B cell (primary cell): ENCODE measurements around the gene FAM83B. TPM values are rescaled to one million over a fixed set of nuclear protein-coding genes. Genes with fewer than 3 reads are reported as not detected.

Source experiments
- ATAC-seq: fragments of 200-7000 bp; cut with Tn5 transposase; one replicate; pipeline ENCODE4 v1.10.0; 2021; ENCODE audit warnings: low read depth, mild to moderate bottlenecking, moderate number of reproducible peaks, moderate library complexity
- CTCF ChIA-PET: fragments of 350-600 bp; sonication (Branson Sonifier 250); formaldehyde crosslinking; loops from one replicate; lab custom pipeline; 2021; ENCODE audit warnings: antibody characterized with exemption, inconsistent platforms; lab: Charles Lee
- POLR2A ChIA-PET: fragments of 350-600 bp; sonication (Branson Sonifier 250); formaldehyde crosslinking; loops from one replicate; lab custom pipeline; 2021; ENCODE audit warnings: antibody characterized with exemption; lab: Charles Lee
- DNase-seq: peaks from one replicate; pipeline ENCODE4 v3.0.0; 2013
- H2AFZ ChIP-seq: 2 replicates; pipeline ENCODE4 v1.6.1; 2012; ENCODE audit warnings: mild to moderate bottlenecking, low read depth, low read length; ENCODE audit not compliant: insufficient read depth, poor library complexity, severe bottlenecking
- H3K27ac ChIP-seq, 2 donors: 1 replicate in 1 of 2; 2 replicates in 1 of 2; pipeline ENCODE4 v1.5.1; 2012 to 2013; ENCODE audit warnings: low read length in 2 of 2, mild to moderate bottlenecking in 2 of 2, moderate library complexity in 1 of 2
- H3K27me3 ChIP-seq, 4 experiments: fragments of 200-600 bp in 1 of 4; sonication (generic) in 1 of 4; replicated peaks in 1 of 4; 1 replicate in 2 of 4; 2 replicates in 2 of 4; pipeline versions ENCODE4 v1.6.1 to v1.7.0; 2013 to 2016; ENCODE audit warnings: low read length in 3 of 4, mild to moderate bottlenecking in 2 of 4, mixed read lengths in 1 of 4, moderate library complexity in 1 of 4; ENCODE audit not compliant: insufficient read depth in 4 of 4, control insufficient read depth in 3 of 4; ENCODE audit errors: control extremely low read depth in 1 of 4
- H3K36me3 ChIP-seq, 2 experiments: replicated peaks in 1 of 2; 1 replicate in 1 of 2; 2 replicates in 1 of 2; pipeline versions ENCODE4 v1.6.1 to v1.7.1; 2013; ENCODE audit warnings: low read length in 1 of 2; ENCODE audit not compliant: insufficient read depth in 2 of 2, control insufficient read depth in 1 of 2; ENCODE audit errors: control extremely low read depth in 1 of 2, extremely low read depth in 1 of 2
- H3K4me1 ChIP-seq, 2 donors: fragments of 200-600 bp in 1 of 2; sonication (generic) in 1 of 2; 1 replicate in 1 of 2; 2 replicates in 1 of 2; pipeline versions ENCODE4 v1.5.1 to v1.6.1; 2013 to 2017; ENCODE audit warnings: low read length in 2 of 2; ENCODE audit not compliant: control insufficient read depth in 2 of 2, insufficient read depth in 2 of 2
- H3K4me2 ChIP-seq: replicated peaks from 2 replicates; pipeline ENCODE3; 2012; ENCODE audit warnings: mild to moderate bottlenecking, low read depth, low read length; ENCODE audit not compliant: poor library complexity, severe bottlenecking
- H3K4me3 ChIP-seq, 5 experiments: fragments of 200-600 bp in 1 of 5; sonication (generic) in 1 of 5; 1 replicate in 3 of 5; 2 replicates in 2 of 5; pipeline versions ENCODE4 v1.5.1 to v1.7.0; 2011 to 2016; ENCODE audit warnings: low read length in 4 of 5, mild to moderate bottlenecking in 4 of 5, low read depth in 2 of 5, control low read depth in 1 of 5, moderate library complexity in 1 of 5; ENCODE audit not compliant: insufficient read depth in 1 of 5; ENCODE audit errors: control extremely low read depth in 1 of 5, extremely low read depth in 1 of 5
- H3K79me2 ChIP-seq: fragments of 200-600 bp; sonication (generic); one replicate; pipeline ENCODE4 v1.6.0; 2016; ENCODE audit warnings: low read length; ENCODE audit not compliant: control insufficient read depth, insufficient read depth
- H3K9ac ChIP-seq: fragments of 200-600 bp; sonication (generic); 2 replicates; pipeline ENCODE4 v1.6.1; 2017; ENCODE audit warnings: mild to moderate bottlenecking, low read length, moderate library complexity
- H3K9me3 ChIP-seq, 3 donors: one replicate each; pipeline versions ENCODE4 v1.6.1 to v1.7.1; 2013; ENCODE audit warnings: low read length in 2 of 3; ENCODE audit not compliant: control insufficient read depth in 2 of 3, insufficient read depth in 1 of 3; ENCODE audit errors: control extremely low read depth in 1 of 3
- H4K20me1 ChIP-seq: 2 replicates; pipeline ENCODE4 v1.6.0; 2012; ENCODE audit warnings: mild to moderate bottlenecking, low read length; ENCODE audit not compliant: insufficient read depth, control insufficient read depth, poor library complexity, severe bottlenecking
- H3K27ac Mint-ChIP-seq: one replicate; pipeline ENCODE4 v1.8.0; 2021; ENCODE audit warnings: mixed read lengths
- H3K27me3 Mint-ChIP-seq: one replicate; pipeline ENCODE4 v1.8.0; 2021; ENCODE audit warnings: mixed read lengths
- H3K4me1 Mint-ChIP-seq: one replicate; pipeline ENCODE4 v1.8.0; 2021; ENCODE audit warnings: mixed read lengths
- H3K4me3 Mint-ChIP-seq: one replicate; pipeline ENCODE4 v1.8.0; 2021; ENCODE audit warnings: mixed read lengths
- H3K9me3 Mint-ChIP-seq: one replicate; pipeline ENCODE4 v1.8.0; 2022; ENCODE audit warnings: mixed read lengths; ENCODE audit not compliant: insufficient read depth
- EZH2 ChIP-seq: IDR thresholded peaks from 2 replicates; pipeline ENCODE4 v1.6.1; 2012; ENCODE audit warnings: borderline replicate concordance, low read depth, mild to moderate bottlenecking, moderate library complexity, low read length; ENCODE audit not compliant: insufficient read depth, poor library complexity, severe bottlenecking
- WGBS: methylation state at CpG from one replicate; pipeline ENCODE4 v1.1.5; 2013; ENCODE audit warnings: missing lambda C conversion rate; ENCODE audit not compliant: insufficient coverage; 5-methylcytosine and 5-hydroxymethylcytosine counted together
- intact Hi-C: fragments of 100-400 bp; cut with micrococcal nuclease; formaldehyde crosslinking; loops from one replicate; pipeline ENCODE4 v1.10.0; 2022
- polyA plus RNA-seq: library from polyadenylated mRNA; depleted of rRNA; stranded (reverse); fragments of >200 nt; gene quantifications from 2 replicates; pipeline ENCODE4 v1.2.3, GENCODE V29; 2012
- total RNA-seq, 2 donors: library from RNA; stranded (reverse); fragments of 120-200 nt in 1 of 2; gene quantifications; 1 replicate in 1 of 2; 2 replicates in 1 of 2; pipeline versions ENCODE4 v1.2.3 to v1.2.4, GENCODE V29; 2013 to 2022
- TF ChIP-seq, protein P1 (sequence below): fragments of 200-600 bp; IDR thresholded peaks from one replicate; pipeline ENCODE4 v1.8.0; 2022; ENCODE audit warnings: antibody characterized with exemption, mild to moderate bottlenecking

Gene FAM83B
- total and polyA plus RNA-seq, 2 donors (not counting 1 experiment from before 2014, with no cell fraction given): not detected

DNA sequence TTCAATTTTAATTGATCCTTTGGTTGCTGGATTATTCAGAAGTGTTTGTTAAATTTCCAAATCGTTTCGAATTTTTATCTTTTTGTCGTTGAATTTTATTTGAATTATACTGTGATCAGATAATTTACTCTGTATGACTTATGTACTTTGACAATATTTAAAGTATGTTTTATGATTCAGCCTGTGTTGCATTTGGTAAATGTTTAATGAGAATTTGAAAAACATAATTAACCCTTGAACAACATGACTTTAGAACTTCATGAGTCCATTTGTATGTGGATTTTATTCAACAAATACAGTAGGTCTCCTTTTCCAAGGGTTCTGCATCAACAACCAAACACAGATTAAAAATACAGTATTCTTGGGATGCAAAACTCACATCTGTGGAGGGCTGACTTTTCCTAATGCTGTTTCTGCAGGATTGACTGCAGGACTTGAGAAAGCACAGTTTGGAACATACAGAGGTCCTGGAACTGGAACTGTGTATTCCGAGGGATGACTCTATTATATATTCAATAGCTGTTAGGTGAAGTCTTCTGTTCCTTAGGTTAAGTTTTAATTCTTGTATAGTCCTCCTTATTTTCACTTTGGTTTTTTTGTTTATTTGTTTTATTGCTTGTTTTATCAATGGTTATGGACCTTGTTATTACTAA lies 40.5 kb downstream of the FAM83B start:
- no peak overlapping the region for H3K4me3 Mint-ChIP-seq
- CTCF ChIA-PET: no interaction called here
- no peaks in the 10 kb centered on the region for H3K9me3 Mint-ChIP-seq
- Histone ChIP-seq H4K20me1 (no peaks in the 10 kb centered on the region), H3K27ac (no peak overlapping the region), H3K36me3 (no peaks in the 10 kb centered on the region), H3K4me1 (no peaks in the 10 kb centered on the region), H3K27me3 (no peaks in the 10 kb centered on the region), H3K4me3 (no peak overlapping the region), H3K4me2 (no peak overlapping the region), H3K9ac (no peak overlapping the region), H3K79me2 (no peaks in the 10 kb centered on the region), H3K9me3 (peaks cover 0 to 8% (median 0%) of the 10 kb centered on the region in 3 donors), H2AFZ (no peak overlapping the region)
- DNase-seq (no peak), ATAC-seq (no peak)
- no CpG with 5 or more reads among the region's 4 CpGs for WGBS
- TF ChIP-seq, protein P1, sequence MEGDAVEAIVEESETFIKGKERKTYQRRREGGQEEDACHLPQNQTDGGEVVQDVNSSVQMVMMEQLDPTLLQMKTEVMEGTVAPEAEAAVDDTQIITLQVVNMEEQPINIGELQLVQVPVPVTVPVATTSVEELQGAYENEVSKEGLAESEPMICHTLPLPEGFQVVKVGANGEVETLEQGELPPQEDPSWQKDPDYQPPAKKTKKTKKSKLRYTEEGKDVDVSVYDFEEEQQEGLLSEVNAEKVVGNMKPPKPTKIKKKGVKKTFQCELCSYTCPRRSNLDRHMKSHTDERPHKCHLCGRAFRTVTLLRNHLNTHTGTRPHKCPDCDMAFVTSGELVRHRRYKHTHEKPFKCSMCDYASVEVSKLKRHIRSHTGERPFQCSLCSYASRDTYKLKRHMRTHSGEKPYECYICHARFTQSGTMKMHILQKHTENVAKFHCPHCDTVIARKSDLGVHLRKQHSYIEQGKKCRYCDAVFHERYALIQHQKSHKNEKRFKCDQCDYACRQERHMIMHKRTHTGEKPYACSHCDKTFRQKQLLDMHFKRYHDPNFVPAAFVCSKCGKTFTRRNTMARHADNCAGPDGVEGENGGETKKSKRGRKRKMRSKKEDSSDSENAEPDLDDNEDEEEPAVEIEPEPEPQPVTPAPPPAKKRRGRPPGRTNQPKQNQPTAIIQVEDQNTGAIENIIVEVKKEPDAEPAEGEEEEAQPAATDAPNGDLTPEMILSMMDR: no peak
- TF ChIP-seq EZH2: no peak
- intact Hi-C loops: no loop called here
- no peak overlapping the region for H3K27ac Mint-ChIP-seq
- no peaks in the 10 kb centered on the region for H3K4me1 Mint-ChIP-seq
- no peaks in the 10 kb centered on the region for H3K27me3 Mint-ChIP-seq
- POLR2A ChIA-PET: no interaction called here

DNA sequence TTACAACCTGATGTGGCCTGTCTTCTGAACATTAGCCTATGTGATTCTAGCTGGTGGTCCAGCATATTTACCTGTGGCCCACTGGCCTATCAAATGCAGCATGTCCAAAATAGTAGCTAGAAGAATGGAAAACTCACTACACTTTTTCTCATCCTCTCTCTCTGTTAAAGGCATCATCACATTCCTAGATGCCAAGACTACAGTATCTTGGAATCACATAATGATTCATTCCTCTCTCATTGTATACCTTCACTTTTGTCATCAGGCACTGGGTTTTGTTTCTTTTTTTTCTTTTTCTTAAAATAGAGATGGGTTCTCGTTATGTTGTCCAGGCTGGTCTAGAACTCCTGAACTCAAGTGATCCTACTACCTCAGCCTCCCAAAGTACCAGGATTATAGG lies 45.0 kb downstream of the FAM83B start:
- Histone ChIP-seq H2AFZ (no peak overlapping the region), H3K27me3 (no peaks in the 10 kb centered on the region), H3K4me2 (no peak overlapping the region), H4K20me1 (no peaks in the 10 kb centered on the region), H3K4me3 (no peak overlapping the region), H3K36me3 (no peaks in the 10 kb centered on the region), H3K79me2 (no peaks in the 10 kb centered on the region), H3K4me1 (no peaks in the 10 kb centered on the region), H3K27ac (no peak overlapping the region), H3K9ac (no peak overlapping the region), H3K9me3 (no peaks in the 10 kb centered on the region)
- Mint-ChIP-seq H3K27ac (no peak overlapping the region), H3K27me3 (no peaks in the 10 kb centered on the region), H3K4me1 (no peaks in the 10 kb centered on the region), H3K9me3 (no peaks in the 10 kb centered on the region), H3K4me3 (no peak overlapping the region)
- DNase-seq (no peak), ATAC-seq (no peak)
- intact Hi-C loops: no loop called here
- WGBS: no CpG with 5 or more reads among the region's 1 CpG
- CTCF ChIA-PET: no interaction called here
- TF ChIP-seq, protein P1: no peak
- TF ChIP-seq EZH2: no peak
- POLR2A ChIA-PET: no interaction called here
